Activated T-cell treated with anti-CD3 and anti-CD28 coated beads, Interleukin-2, amount 50 U/mL, for 48 hours (primary cell): ENCODE results near the gene PTGDR.
A peak's percentile ranks its signal among the peaks of the same experiment; 100 is the strongest.

Experiments used
- DNase-seq, 2 experiments: peaks; one replicate each; pipeline ENCODE4 v3.0.0-alpha.2; 2020

PTGDR gene

DNA sequence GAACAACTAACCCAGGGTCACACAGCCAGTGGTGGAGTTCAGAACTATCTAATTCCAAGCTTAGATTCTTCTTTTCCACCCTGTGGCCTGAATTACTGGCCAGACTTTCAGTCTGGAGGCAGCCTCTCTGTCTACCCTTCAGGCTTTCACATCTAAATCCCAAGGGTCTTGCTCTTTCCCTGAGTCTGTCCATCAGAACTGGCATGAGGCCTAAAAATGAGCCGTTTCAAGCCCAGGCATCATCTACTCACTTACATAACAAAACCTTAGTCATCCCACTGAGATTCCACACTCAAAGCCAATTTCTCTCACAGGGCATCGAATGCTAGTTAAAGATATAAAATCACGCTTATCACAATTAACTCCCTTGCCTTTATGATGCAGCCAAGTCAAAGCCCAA, 1.3 kb upstream of the PTGDR start:
- no peak for DNase-seq

- DNase-seq, result no peak
Measured at GRCh38 chr14:52266782-52267181, 716 bp upstream of the PTGDR start.

DNA sequence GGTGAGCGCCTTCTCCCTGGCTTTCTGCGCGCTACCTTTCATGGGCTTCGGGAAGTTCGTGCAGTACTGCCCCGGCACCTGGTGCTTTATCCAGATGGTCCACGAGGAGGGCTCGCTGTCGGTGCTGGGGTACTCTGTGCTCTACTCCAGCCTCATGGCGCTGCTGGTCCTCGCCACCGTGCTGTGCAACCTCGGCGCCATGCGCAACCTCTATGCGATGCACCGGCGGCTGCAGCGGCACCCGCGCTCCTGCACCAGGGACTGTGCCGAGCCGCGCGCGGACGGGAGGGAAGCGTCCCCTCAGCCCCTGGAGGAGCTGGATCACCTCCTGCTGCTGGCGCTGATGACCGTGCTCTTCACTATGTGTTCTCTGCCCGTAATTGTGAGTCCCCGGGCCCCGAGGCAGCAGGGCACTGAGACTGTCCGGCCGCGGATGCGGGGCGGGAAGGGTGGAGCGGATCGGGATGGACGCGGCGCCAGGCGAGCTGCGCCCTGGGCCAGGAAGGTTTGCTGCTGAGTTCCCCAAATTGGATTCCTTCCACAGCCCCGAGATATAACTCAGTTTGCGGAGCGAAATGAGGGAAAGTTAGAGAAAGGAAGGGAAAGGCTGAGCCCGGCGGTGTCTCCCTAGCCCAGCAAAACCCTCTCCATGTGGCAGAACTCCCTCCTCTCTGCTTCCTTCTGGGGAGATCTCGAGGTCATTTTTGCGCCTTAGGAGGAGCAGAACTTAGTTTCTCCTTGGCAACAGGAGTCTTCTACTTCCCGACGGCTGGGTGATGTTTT, 972 bp downstream of the PTGDR start:
- DNase-seq, result peak; percentile 46 to 58

GRCh38 chr14:52269100-52269499, 1.6 kb downstream of the PTGDR start:
- no peak for DNase-seq

DNA sequence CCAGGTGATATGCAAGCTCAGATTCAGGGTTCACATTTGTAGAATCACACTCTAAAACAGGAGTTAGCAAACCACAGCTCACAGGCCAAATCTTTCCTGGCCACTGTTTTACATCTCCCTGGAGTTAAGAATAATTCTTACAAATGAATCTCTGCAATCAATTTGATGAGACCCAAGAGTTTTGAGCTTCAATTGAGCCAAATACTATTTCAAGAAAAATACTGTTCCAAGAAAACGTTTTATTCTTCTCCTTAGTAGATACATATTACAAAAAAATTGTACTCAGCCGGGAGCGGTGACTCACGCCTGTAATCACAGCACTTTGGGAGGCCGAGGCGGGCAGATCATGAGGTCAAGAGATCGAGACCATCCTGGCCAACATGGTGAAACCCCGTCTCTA, 2.5 kb downstream of the PTGDR start:
- DNase-seq, result no peak

GRCh38 chr14:52271538-52271937, 4.0 kb downstream of the PTGDR start:
- no peak for DNase-seq

GRCh38 chr14:52272375-52272774, 4.9 kb downstream of the PTGDR start:
- DNase-seq, result peak in 1 of 2 experiments; percentile 31

DNA sequence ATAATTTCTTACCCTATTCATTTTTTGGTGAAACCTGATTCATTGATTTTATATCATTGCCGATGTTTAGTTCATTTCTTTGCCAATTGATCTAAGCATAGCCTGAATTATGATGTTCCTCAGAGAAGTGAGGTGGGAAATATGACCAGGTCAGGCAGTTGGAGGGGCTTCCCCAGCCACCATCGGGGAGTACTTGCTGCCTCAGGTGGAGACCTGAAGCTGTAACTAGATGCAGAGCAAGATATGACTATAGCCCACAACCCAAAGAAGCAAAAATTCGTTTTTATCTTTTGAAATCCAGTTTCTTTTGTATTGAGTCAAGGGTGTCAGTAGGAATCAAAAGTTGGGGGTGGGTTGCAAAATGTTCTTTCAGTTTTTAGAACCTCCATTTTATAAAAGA, 7.9 kb downstream of the PTGDR start:
- DNase-seq, result no peak

GRCh38 chr14:52277552-52277951, 10.1 kb downstream of the PTGDR start:
- no peak for DNase-seq

DNA sequence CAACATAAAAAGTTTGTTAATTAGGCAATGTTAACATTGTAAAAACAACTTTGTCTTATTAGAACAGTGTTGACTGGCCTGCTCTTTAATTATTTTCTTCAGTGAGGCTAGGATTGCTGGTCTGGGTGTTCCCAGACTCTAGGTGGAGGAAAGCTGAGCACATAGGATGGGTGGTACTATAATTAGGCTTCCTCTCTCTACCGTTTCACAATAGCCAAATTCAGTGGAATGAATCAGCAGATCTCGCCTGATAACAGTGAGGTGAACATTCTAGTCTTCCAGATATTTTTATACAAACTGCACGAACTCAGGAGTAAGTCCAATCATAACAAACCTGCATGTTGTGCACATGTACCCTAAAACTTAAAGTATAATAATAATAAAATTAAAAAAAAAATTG, 11.9 kb downstream of the PTGDR start:
- DNase-seq, result no peak

DNA sequence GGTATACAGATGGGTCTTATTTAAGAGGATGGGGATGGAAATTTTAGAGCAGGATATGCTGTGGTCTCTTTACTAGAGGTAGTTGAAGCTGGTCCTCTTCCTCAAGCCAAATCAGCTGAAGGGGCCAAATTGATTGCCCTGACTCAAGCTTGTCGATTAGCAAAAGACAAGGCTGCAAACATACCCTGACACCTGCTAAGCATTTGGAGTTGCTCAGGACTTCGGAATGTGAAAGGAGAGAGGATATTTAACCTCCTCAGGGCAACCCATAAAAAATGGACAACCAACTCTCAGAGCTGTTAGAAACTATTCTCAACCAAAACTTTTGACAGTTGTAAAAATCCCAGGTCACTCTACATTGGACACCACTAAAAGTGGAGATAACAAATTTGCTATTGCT, 15.6 kb downstream of the PTGDR start:
- no peak for DNase-seq

- no peak for DNase-seq
Measured at GRCh38 chr14:52286661-52287649, 19.5 kb downstream of the PTGDR start.

GRCh38 chr14:52296378-52296777, 28.9 kb downstream of the PTGDR start:
- no peak for DNase-seq

- DNase-seq, result no peak
Measured at GRCh38 chr14:52298795-52299194, 31.3 kb downstream of the PTGDR start.

DNA sequence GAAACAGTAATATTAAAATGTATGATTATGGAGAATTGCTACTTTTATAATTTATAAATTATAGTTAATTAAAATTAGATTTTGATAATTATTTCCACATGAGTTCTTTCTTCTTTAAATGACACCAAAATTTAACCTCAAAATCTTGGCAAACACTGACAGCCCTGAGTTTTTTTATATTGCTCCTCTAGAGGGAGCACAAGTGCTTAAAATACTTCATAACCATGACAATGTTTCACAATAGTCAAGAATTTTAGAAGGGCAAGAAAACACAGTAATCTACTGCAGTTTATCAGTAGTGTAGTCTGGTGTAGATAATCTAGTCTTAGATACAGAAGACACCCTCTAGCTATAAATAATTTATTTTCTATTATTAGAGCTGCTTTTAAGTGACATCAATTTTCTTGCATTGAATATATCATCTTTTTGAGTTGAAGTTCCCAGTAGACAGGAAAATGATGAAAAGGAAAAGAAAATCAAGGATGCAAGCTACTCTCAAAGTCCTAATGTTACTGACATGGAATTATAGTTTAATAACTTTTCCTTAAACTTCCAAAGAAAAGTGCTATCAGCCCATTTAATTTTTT, 32.3 kb downstream of the PTGDR start:
- DNase-seq, result no peak

GRCh38 chr14:52303236-52303635, 35.7 kb downstream of the PTGDR start:
- DNase-seq, result no peak

GRCh38 chr14:52304248-52304904, 36.9 kb downstream of the PTGDR start:
- no peak for DNase-seq

- DNase-seq, result no peak
Measured at GRCh38 chr14:52305014-52305413, 37.5 kb downstream of the PTGDR start.

GRCh38 chr14:52307376-52307775, 39.9 kb downstream of the PTGDR start:
- DNase-seq, result no peak

DNA sequence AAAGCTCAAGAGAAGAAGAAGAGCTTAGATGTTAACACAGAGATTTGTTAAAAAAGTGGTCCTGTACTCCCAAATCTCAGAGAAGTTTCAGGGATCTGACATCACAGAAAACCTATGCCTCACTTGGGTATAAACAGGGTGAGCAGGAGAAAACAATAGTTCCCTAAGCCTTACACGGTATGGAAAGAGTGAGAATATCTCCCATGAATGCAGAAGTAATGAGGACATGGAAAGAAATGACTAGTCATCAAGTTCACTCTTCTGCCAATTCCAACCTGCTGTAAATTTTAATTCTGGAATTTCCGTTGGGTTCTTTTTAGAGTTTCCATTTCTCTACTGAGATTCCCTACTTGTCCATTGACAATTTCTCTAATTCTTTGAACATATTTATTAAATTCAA, 40.4 kb downstream of the PTGDR start:
- DNase-seq, result no peak

DNA sequence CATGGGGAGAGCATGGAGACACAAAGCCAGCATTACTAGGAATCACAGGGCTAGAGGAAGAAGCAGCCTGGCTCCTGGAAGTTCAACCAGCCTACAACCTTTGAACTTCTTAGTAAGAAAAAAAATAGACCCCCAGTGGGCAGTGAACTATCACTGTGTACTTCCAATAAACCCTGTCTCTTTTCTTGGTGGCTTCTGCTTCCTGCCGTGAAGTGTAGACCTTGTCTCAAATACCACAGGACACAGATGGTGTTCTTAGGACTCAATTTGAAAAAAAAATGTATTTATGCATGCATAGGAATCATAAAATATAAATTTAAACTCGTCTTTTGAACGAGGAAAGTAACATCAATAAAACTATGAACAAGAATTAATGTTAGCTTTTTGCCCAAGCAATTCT, 43.0 kb downstream of the PTGDR start:
- no peak for DNase-seq

GRCh38 chr14:52312931-52313355, 45.4 kb downstream of the PTGDR start:
- no peak for DNase-seq

DNA sequence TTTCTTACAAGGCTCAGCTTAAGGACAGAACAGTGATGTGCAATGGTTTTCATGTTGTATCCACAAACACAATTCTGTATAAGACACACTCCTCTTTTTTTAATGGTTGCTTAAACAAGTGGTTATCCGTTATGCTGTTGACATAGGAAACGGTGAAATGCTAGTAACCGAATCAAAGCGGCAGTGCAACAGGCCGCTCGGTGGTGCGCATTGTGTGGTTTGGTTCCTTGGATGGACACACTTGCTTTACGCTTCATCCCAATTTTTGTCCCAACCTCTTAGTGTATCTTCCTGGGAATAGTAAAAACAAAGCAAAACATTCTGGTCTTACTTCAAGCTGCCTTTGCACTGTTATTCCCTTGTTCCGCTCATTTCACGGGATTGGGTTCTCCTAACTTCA, 46.0 kb downstream of the PTGDR start:
- DNase-seq, result no peak
